MM.1S (cell line): Measurements from ENCODE around the gene OR52K1.
"Not testable (repeated sequence)": the region's sequence is repeated elsewhere in the genome, so short reads cannot be mapped to it uniquely, and the experiment has no call there.

Source experiments
- DNase-seq: peaks from one replicate; pipeline ENCODE4 v3.0.0-alpha.2; 2015
- H2AFZ ChIP-seq: fragments of 300-600 bp; sonication (generic); 2 replicates; pipeline ENCODE4 v1.6.0; 2016; ENCODE audit warnings: antibody characterized with exemption, low read length
- H3F3A ChIP-seq: fragments of 300-600 bp; sonication (generic); 2 replicates; pipeline ENCODE4 v1.6.1; 2016; ENCODE audit warnings: mild to moderate bottlenecking, antibody characterized with exemption, low read length, moderate library complexity, mixed read lengths; ENCODE audit not compliant: insufficient read depth
- H3K27ac ChIP-seq: fragments of 300-600 bp; sonication (generic); 2 replicates; pipeline ENCODE4 v1.5.1; 2016; ENCODE audit warnings: mild to moderate bottlenecking, low read length
- H3K27me3 ChIP-seq: fragments of 300-600 bp; sonication (generic); replicated peaks from 2 replicates; pipeline ENCODE4 v1.6.0; 2016; ENCODE audit warnings: low read length; ENCODE audit not compliant: insufficient read depth
- H3K36me3 ChIP-seq: fragments of 300-600 bp; sonication (generic); replicated peaks from 2 replicates; pipeline ENCODE4 v1.6.1; 2016; ENCODE audit warnings: mild to moderate bottlenecking, low read length, mixed read lengths; ENCODE audit not compliant: insufficient read depth
- H3K4me1 ChIP-seq: fragments of 300-600 bp; sonication (generic); 2 replicates; pipeline ENCODE4 v1.6.1; 2016; ENCODE audit warnings: low read length, mixed read lengths
- H3K4me2 ChIP-seq: fragments of 300-600 bp; sonication (generic); 2 replicates; pipeline ENCODE4 v1.6.0; 2016; ENCODE audit warnings: low read depth, low read length
- H3K4me3 ChIP-seq: fragments of 300-600 bp; sonication (generic); 2 replicates; pipeline ENCODE4 v1.5.1; 2016; ENCODE audit warnings: low read length, mixed read lengths
- H3K79me2 ChIP-seq: fragments of 300-600 bp; sonication (generic); 2 replicates; pipeline ENCODE4 v1.6.1; 2016; ENCODE audit warnings: mixed run types, low read length, mixed read lengths
- H3K9ac ChIP-seq: fragments of 300-600 bp; sonication (generic); 2 replicates; pipeline ENCODE4 v1.6.1; 2016; ENCODE audit warnings: low read length, mixed read lengths
- H3K9me2 ChIP-seq: fragments of 300-600 bp; sonication (generic); replicated peaks from 2 replicates; pipeline ENCODE4 v1.6.1; 2016; ENCODE audit warnings: mild to moderate bottlenecking, low read length, mixed read lengths; ENCODE audit not compliant: insufficient read depth
- H3K9me3 ChIP-seq: fragments of 300-600 bp; sonication (generic); replicated peaks from 2 replicates; pipeline ENCODE4 v1.6.1; 2016; ENCODE audit warnings: mild to moderate bottlenecking, low read length, mixed read lengths; ENCODE audit not compliant: insufficient read depth
- H4K20me1 ChIP-seq: fragments of 300-600 bp; sonication (generic); 2 replicates; pipeline ENCODE4 v1.6.1; 2016; ENCODE audit warnings: mild to moderate bottlenecking, low read length, moderate library complexity, mixed read lengths; ENCODE audit not compliant: insufficient read depth
- CTCF ChIP-seq: fragments of 300-600 bp; sonication (generic); IDR thresholded peaks from 2 replicates; pipeline ENCODE4 v1.5.1; 2016; ENCODE audit warnings: antibody characterized with exemption, low read length, mixed read lengths
- EZH2 ChIP-seq: fragments of 300-600 bp; sonication (generic); optimal IDR thresholded peaks from 2 replicates; pipeline ENCODE3; 2017; ENCODE audit warnings: low read depth, mild to moderate bottlenecking, antibody characterized with exemption, low read length, mixed read lengths
- EZH2phosphoT487 ChIP-seq: fragments of 300-600 bp; sonication (generic); IDR thresholded peaks from 2 replicates; pipeline ENCODE4 v1.6.1; 2018; ENCODE audit warnings: antibody characterized with exemption, low read length

OR52K1 gene

GRCh38 chr11:4484310-4484709, 1.9 kb downstream of the OR52K1 start:
- no peaks in the 10 kb centered on the region for H4K20me1 ChIP-seq
- no peak overlapping the region for H3K27ac ChIP-seq
- no peaks in the 10 kb centered on the region for H3K9me3 ChIP-seq
- H3K27me3 ChIP-seq = no peaks in the 10 kb centered on the region
- peaks cover 8% of the 10 kb centered on the region; the same call in 1 of the 2 replicates for H3K4me1 ChIP-seq
- no peak overlapping the region for H2AFZ ChIP-seq
- H3K9ac ChIP-seq = no peak overlapping the region
- H3K4me2 ChIP-seq = no peak overlapping the region
- no peak for DNase-seq
- no peaks in the 10 kb centered on the region for H3K9me2 ChIP-seq
- H3F3A ChIP-seq = no peaks in the 10 kb centered on the region
- TF ChIP-seq EZH2 (no peak), CTCF (no peak), EZH2phosphoT487 (no peak)
- no peaks in the 10 kb centered on the region for H3K79me2 ChIP-seq
- H3K4me3 ChIP-seq = no peak overlapping the region
- no peaks in the 10 kb centered on the region for H3K36me3 ChIP-seq

- not testable (repeated sequence) for H3K9ac ChIP-seq, DNase-seq, H3K9me3 ChIP-seq, H3K9me2 ChIP-seq, H3K36me3 ChIP-seq, H3K27me3 ChIP-seq, H3K27ac ChIP-seq, H2AFZ ChIP-seq, H3K79me2 ChIP-seq, H3K4me3 ChIP-seq, H3K4me2 ChIP-seq, H4K20me1 ChIP-seq
- peaks cover 14% of the 10 kb centered on the region; the same call in 1 of the 2 replicates for H3K4me1 ChIP-seq
- peaks cover 10% of the 10 kb centered on the region; the same call in 1 of the 2 replicates for H3F3A ChIP-seq
Observed at GRCh38 chr11:4491405-4491804, 9.0 kb downstream of the OR52K1 start.

GRCh38 chr11:4491878-4492606, 9.6 kb downstream of the OR52K1 start:
- no peak overlapping the region for H2AFZ ChIP-seq
- 0 out of 2 replicates have a peak, but pooled peaks cover 6% of the 10 kb centered on the region for H3K27me3 ChIP-seq
- no peaks in the 10 kb centered on the region for H3K79me2 ChIP-seq
- no peak overlapping the region for H3K4me2 ChIP-seq
- TF ChIP-seq CTCF (no peak), EZH2phosphoT487 (no peak), EZH2 (no peak)
- no peaks in the 10 kb centered on the region for H3K9me2 ChIP-seq
- DNase-seq = no peak
- H3F3A ChIP-seq = peaks cover 10% of the 10 kb centered on the region; the same call in 1 of the 2 replicates
- H4K20me1 ChIP-seq = no peaks in the 10 kb centered on the region
- H3K27ac ChIP-seq = no peak overlapping the region
- H3K9ac ChIP-seq = no peak overlapping the region
- no peak overlapping the region for H3K4me3 ChIP-seq
- no peaks in the 10 kb centered on the region for H3K36me3 ChIP-seq
- peaks cover 14% of the 10 kb centered on the region; the same call in 1 of the 2 replicates for H3K4me1 ChIP-seq
- H3K9me3 ChIP-seq = no peaks in the 10 kb centered on the region

- TF ChIP-seq EZH2phosphoT487 (no peak), CTCF (no peak; the same call in 1 of the 2 replicates), EZH2 (no peak)
- Histone ChIP-seq H3K9ac (no peak overlapping the region), H4K20me1 (no peaks in the 10 kb centered on the region), H3K27me3 (0 out of 2 replicates have a peak, but pooled peaks cover 6% of the 10 kb centered on the region), H3K27ac (no peak overlapping the region), H2AFZ (no peak overlapping the region), H3K9me2 (no peaks in the 10 kb centered on the region), H3K4me2 (peak overlapping the region; percentile 54; the same call in 1 of the 2 replicates), H3K79me2 (no peaks in the 10 kb centered on the region), H3F3A (peaks cover 10% of the 10 kb centered on the region; the same call in 1 of the 2 replicates), H3K9me3 (no peaks in the 10 kb centered on the region), H3K36me3 (no peaks in the 10 kb centered on the region), H3K4me3 (no peak overlapping the region), H3K4me1 (0 out of 2 replicates have a peak, but pooled peaks cover 7% of the 10 kb centered on the region)
- no peak for DNase-seq
Observed at GRCh38 chr11:4493480-4493818, 11.0 kb downstream of the OR52K1 start.
